Measurements from ENCODE around the gene OVOL1.
A peak's percentile ranks its signal among the peaks of the same experiment; 100 is the strongest.
"Not testable (repeated sequence)": the region's sequence is repeated elsewhere in the genome, so short reads cannot be mapped to it uniquely, and the experiment has no call there.

Gene OVOL1

DNA sequence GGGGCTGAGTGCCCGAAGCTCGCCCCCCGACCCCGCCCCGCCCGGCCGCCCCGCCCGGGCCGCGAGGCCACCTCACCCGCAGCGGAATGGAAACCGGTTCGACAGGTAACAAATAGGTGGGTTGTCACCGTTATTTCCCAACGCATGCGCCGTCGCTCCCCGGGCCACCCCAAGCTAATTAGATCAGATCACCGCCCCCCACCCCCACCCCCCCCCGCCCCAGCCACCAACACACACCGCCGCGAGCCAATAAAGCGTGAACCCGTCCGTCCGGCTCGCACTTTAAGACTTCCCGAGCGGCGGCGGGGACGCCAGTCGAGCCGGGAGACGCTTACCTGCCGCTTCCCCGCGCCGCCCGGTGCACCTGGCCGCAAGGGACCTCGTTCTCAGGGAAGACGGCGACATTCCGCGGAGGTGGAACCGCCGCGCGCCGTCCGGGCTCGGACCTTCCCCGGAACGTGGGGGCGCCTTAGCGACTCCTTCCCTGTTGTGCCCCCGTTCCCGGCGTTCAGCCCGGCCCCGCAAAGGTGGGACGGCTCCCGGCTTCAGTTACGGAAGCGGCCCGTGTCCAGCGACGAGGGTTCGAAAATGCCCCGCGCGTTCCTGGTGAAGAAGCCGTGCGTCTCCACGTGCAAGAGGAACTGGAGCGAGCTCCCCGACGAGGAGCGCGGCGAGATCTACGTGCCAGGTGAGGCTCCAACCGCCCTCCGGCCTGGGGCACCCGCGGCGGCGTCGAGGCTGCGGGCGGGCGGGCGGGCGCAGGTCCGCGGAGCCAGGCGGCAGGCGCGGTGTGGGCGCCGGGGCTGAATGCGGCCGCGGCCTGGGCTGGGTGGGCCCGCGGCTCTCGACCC is at the start of gene OVOL1:
TSS of gene OVOL1 (plus strand) at position 278 of the 851 bp plus-strand sequence. CDS start at position 589, 311 bp downstream.
- peak; percentile 57 for DNase-seq (ENCODE audit: low spot score)

DNA sequence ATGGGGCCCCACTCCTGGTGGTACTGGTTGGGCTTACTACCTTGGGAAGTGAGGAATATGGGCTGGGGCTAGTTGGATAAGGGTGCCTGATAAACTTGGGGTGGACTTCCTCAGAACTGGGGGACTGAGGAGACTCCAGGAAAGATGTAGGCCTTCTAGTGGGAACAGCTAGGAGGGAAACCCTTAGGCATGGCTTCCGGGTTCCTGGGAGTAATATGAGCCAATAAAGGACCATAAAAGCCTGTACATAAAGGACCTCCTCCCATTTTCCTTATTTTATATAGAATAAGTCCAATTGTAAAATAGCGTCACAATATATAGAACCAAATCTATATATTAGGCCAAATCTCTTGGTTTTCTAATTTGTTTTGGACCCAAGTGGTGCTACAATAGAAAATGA is 47.8 kb upstream of the OVOL1 start:
- DNase-seq (ENCODE audit: low spot score): no peak

DNA sequence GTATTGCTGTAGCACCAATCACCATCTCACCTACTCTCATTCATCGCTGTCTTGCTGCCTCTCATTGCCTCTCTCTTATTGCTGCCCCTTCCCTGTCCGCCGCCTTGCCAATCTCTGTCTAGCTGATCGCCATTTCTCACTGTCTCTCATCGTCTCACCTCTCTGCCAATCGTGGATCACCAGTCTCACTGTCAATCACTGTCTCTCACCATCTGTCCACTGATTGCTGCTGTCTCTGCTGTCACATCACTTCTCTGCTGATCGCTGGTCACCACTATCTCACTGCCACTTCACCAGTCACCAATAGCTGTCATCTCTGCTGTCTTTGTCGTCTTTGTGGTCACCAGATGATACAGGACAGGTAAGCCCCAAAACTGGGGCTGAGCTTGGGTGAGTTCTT is 45.7 kb upstream of the OVOL1 start:
- DNase-seq (ENCODE audit: low spot score): no peak

DNA sequence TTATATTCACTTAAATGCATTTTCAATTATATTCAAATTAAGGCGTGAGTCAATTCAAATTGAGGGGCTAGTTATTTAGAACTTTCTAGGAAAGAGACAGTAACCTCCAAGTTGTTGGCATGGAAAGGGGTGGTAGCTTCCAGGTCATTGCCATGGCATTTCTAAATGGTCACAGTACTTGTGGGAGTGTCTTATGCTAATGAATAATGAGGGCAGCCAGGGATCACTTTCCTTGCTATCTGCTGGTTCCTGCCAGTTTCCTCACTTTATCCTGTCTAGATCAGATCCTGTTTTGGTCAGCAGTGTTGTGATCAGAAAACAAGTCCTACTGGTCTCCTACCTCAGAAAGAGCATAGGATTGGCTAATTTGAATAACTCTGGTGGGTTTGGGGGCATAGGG is 44.5 kb upstream of the OVOL1 start:
- no peak for DNase-seq (ENCODE audit: low spot score)

DNA sequence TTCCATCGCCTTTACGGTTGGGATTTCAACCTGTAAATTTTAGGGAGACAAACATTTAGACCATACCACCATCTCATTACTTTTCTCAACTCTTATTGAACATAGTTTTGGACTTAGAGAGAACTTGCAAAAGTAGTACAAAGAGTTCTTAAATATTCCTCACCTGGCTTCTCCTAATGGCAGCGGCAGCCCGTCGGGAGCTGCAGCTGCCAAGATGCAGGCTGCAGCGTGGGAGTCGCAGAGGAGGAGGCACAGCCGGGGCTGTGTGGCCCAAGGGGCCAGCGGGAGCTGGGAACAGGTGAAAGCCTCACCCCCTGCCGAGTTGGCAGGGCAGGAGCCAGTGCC is 43.2 kb upstream of the OVOL1 start:
- DNase-seq (ENCODE audit: low spot score): no peak

DNA sequence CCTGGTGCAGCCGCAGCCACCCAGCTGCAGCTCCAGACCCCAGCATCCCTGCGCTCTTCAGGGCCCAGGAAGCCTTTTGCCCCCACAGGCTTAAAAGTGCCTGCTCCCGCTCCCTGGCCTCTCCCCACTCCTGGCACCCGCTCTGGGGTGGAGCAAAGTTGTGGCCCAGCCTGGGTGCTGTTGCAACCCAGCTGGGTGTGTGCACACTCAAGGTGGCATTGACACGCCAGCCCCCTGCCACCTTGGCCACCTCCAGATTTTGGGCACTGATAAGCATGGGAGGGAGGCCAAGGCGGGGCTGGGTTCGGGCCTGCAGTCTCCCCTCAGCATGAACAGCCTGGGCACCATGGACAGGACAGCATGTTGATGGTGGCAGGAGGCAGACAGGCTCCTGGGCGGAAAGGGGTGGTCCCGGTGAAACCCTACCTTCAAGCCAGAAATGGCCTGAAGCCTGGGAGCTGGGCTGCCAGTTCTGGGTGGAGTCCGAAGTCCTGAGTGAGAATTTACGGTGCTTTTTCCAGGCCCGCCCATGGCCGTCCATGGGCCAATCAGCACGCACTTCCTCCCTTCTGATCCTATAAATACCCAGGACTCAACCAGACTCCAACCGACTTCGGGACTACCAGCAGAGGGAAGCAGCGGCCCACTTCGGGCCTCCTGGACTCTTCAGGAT is 42.7 kb upstream of the OVOL1 start:
- DNase-seq (ENCODE audit: low spot score): no peak

DNA sequence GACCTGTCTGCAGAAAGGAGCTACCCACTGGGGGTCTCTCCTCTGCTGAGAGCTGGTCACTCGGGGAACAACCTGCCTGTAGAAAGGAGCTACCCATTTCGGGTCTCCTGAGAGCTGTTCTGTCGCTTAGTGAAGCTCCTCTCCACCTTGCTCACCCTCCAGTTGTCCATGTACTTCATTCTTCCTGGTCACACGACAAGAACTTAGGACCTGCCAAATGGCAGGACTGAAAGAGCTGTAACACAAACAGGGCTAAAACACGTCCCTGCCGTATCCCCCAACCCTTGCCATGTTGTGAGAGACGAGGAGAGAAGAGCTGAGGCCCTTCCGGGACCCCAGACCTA is 42.2 kb upstream of the OVOL1 start:
- DNase-seq (ENCODE audit: low spot score): no peak

DNA sequence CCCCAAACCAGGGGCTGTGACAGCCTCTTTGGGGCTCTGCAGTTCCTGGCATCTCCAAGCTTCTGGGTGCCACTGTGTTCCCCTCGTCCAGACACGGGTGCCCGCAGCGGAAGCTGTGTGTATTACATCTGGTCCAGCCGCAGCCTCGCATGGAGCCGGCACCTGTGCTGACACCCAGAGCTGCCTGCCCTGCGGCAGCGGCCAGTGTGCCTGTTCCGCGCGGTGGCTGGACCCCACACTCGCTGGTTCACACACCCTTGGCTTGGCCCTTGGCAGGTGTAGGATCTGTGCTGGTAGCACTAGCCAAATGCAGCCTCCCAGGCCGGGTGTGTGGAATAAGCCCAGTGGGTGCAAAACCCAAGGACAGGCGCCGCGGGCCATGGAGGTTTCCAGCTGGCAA is 41.8 kb upstream of the OVOL1 start:
- DNase-seq (ENCODE audit: low spot score): no peak

DNA sequence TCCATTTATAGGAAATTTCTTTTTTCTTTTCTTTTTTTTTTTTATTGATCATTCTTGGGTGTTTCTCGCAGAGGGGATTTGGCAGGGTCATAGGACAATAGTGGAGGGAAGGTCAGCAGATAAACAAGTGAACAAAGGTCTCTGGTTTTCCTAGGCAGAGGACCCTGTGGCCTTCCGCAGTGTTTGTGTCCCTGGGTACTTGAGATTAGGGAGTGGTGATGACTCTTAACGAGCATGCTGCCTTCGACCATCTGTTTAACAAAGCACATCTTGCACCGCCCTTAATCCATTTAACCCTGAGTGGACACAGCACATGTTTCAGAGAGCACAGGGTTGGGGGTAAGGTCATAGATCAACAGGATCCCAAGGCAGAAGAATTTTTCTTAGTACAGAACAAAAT is 24.7 kb upstream of the OVOL1 start:
- DNase-seq (ENCODE audit: low spot score): not testable (repeated sequence)

DNA sequence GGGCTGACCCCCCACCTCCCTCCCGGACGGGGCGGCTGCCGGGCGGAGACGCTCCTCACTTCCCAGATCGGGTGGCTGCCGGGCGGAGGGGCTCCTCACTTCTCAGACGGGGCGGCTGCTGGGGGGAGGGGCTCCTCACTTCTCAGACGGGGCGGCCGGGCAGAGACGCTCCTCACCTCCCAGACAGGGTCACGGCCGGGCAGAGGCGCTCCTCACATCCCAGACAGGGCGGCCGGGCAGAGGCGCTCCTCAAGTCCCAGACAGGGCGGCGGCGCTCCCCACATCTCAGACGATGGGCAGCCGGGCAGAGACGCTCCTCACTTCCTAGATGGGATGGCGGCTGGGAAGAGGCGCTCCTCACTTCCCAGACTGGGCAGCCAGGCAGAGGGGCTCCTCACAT is 24.0 kb upstream of the OVOL1 start:
- DNase-seq (ENCODE audit: low spot score): not testable (repeated sequence)

DNA sequence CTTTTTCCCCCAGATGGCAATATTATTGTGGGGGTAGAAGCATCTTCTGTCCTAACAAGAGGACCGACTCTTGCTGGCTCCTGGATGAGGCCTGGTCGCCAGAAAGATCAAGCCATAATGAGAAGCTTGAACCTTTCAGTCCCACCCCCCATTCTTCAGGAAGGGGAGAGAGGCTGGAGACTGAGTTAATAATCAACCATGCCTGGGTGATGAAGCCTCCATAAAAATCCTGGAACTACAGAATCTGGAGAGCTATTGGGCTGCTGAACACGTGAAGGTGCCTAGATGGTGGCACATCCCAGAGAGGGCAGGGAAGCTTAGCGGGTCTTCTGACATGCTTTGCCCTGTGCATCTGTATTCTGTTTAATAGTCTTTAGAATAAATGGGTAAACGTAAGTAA is 22.4 kb upstream of the OVOL1 start:
- no peak for DNase-seq (ENCODE audit: low spot score)

DNA sequence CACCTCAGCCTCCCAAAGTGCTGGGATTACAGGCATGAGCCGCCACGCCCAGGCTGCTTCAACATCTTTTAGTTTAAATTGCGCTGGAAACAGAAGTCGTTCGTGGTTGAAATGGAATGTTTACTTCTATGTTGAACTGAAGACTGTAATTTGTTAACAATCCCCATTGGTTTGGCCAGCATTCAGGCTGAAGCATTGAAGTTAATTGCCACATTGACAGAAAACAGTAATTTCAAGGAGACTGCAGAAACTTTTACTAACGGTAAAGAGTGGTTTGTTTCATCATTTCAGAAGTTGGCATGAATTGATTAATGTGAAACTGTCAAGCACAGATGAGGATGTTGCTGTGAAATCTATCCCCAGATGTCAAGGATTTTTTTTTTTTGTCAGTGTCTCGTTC is 20.3 kb upstream of the OVOL1 start:
- no peak for DNase-seq (ENCODE audit: low spot score)

DNA sequence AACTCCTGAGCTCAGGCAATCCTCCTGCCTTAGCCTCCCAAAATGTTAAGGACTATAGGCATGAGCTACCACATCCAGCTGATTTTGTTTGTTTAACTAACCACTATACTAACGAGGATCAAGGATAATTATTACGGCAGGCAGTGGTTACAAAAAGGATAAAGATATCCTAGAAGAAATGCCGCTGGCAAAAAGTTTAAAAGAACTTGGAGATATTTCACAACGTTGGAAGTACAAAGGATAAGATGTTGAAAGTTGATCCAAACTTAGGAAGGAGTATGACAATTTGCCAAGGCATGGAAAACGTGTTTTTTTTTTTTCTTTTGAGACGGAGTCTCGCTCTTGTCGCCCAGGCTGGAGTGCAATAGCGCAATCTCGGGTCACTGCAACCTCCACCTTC is 19.5 kb upstream of the OVOL1 start:
- no peak for DNase-seq (ENCODE audit: low spot score)

DNA sequence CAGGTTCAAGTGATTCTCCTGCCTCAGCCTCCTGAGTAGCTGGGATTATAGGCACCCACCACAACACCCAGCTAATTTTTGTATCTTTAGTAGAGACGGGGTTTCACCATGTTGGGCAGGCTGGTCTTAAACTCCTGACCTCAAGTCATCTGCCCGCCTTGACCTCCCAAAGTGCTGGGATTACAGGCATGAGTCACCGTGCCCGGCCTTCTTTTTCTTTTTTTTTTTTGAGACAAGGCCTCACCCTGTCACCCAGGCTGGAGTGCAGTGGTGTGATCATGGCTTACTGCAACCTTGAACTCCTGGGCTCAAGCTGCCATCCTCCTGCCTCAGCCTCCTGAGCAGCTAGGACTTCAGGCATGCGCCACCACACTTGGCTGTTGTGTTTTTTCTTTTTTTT is 19.1 kb upstream of the OVOL1 start:
- not testable (repeated sequence) for DNase-seq (ENCODE audit: low spot score)

DNA sequence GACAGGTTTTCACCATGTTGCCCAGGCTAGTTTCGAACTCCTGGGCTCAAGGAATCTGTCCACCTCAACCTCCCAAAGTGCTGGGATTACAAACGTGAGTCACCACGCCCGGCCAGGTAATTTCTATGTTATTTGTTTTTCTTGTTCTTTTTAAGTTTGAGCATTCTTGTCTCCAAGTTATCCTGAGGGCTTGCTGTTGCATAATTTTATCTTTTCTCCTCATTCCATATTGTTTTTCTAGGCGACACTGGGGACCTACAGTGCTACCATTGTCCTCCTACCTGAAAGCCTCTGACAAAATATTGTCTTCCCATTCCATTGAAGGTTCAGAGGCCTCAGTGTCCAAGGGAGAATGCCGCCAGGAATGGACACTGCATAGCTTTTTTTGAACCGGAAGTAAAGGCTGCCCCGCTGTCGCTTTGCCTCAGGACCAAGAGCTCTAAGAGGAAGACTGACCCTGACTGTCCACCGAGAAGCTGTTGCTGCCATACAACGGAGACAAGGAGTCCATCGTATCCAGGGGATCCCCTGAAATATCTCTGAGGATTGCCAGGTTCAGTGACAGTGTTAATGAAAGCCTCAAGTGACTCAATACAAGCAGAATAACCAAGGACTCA is 15.8 kb upstream of the OVOL1 start:
- DNase-seq (ENCODE audit: low spot score): no peak

DNA sequence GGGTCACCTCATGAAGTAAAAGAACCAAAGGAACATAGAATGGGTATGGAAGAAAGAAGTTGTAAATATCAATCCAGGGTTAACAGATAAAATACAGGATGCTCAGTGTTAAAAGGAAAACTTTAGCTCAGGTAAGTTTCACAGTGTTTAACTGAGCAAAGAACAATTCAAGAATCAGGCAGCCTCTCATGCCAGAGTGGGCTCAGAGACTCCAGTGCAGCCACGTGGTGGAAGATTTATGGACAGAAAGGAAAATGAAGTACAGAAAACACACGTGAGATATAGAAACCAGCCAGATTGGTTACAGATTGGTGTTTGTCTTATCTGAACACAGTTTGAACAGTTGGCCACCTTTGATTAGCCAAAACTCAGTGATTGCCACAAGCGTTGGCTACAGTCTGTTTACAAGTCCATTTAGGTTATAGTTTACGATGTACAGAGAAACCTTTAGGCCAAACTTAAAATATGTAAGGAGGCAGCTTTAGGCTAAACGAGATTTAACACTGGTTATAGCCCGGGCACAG is 15.2 kb upstream of the OVOL1 start:
- DNase-seq (ENCODE audit: low spot score): no peak

DNA sequence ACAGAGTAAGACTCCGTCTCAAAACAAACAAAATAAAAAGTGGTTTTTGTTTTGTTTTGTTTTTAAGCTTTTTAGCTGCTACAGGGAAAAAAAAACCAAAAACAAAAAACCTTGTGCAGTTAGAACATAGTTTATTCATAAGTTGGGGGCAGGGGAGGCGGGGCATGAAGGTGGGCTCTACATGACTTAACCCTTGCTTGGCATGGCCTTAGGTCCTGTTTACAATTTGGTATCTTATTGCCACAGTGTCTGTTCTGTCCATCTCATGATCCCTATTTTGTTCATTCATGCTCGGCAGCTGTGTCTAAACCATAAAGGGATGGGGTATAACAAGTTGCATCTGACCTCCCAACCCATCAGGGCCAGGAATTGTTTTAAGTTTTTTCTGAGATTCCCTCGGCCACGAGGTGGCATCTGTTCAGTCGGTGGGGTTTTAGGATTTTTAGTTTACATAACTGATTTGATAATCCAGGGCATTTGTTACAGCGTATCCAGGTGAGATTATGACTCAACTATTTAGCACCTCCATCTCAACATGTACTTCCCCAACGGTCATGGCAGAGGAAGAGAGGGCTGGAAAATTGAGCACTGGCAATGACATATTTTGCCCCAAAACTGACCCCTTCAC is 13.0 kb upstream of the OVOL1 start:
- DNase-seq (ENCODE audit: low spot score): no peak

DNA sequence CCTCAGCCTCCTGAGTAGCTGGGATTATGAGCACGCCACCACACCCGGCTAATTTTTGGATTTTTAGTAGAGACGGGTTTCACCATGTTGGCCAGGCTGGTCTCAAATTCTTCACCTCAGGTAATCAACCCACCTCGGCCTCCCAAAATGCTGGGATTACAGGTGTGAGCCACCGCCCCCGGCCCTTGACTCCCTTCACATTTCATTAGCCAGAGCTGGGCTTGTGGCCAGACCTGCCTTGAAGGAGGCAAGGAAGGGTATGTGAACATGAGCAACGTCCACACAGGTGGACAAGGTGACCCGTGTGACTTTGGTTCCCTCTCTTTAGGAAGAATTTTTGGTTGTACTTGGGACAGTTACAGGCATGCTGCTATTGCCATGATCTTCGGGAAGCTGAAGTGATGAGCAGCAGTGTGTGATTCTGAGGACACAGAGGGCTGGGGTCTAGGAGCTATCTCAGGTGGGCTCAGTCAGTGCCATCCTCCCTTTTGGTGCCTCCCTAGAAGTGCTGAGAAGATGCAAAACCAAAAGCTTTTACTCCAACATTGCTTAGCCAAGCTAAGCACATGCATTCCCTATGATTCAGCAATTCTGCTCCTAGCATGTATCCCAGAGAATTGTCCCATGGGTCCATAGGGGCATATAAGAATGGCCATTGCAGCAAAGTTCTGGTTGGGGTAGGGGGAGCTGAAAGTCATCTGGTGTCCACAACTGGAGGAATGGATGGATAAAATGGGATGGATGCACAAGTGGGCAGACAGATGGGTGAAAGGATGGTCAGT is 12.1 kb upstream of the OVOL1 start:
- DNase-seq (ENCODE audit: low spot score): no peak

DNA sequence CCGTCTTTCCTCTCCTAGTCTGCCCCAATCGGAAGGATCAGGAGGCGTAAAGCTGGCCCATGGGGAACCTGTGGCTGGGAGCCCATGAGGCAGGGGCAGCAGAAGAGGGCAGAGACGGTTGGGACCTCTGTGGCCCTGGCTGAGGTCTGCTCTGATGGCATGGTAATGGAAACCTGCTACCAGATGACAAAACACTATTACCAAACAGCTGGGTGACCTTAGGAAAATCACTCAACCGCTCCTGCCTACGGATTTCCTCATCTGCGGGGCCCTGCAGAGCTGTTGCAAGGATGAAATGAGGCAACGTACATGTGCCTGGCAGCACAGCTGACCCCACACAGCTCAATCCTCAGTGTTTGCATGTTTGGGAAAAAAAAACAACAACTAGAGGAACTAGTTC is 10.7 kb upstream of the OVOL1 start:
- DNase-seq (ENCODE audit: low spot score): no peak

DNA sequence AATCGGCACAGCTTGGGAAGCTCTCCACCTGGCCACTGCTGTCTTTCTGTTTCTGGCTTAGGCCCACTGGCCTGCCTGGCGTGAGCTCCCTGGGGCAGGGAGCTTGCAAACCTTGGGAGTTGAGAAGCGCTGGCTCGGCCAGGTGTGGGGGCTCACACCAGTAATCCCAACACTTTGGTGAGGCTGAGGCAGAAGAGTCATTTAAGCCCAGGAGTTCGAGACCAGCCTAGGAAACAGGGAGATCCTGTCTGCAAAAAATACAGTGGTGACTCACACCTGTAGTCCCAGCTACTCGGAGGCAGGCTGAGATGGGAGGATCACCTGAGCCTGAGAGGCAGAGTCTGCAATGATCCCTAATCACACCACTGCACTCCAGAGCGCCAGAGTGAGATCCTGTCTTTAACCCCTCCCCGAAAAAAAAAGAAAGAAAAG is 10.1 kb upstream of the OVOL1 start:
- no peak for DNase-seq (ENCODE audit: low spot score)

DNA sequence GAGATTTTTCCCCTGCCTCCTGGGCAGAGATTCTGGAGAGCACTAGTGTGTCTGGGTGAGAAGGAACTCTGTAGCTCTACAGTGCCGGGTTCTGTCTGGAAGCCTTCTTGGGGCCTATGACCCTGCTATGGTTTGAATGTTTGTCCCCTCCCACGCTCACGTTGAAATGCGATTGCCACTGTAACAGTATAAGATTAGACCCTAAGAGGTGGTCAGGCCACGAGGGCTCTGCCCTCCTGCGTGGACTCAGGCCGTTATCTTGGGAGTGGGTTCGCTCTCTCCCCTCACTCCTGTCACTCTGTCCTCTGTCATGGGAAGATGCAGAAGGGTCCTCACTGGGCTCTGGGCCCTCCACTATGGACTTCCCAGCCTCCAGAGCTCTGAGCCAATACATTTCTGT is 9.6 kb upstream of the OVOL1 start:
- DNase-seq (ENCODE audit: low spot score): no peak

DNA sequence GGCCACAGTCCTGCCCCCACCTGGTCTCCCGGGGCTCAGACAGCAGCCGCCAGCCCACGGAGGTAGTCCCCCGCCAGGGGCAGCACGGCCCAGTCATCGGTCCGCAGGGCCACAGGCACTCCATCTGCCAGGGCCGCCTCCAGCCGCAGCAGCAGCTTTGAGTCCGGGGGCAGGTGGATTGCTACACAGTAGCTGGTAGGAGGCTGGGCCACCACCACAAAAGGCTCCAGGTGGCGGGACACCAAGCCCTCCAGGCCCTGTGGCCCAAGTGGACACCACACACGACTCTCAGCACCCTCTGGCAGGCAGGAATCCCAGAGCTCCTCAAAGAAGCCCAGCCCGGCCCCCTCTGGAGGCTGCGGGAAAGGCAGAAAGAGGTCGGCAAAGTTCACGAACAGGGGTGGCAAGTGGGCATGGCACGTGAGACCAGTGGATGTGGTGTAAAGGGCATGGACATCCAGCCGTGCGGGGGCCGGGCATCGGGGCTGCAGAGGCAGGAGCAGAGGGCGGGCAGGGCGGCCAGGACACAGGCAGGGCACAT is 9.0 kb upstream of the OVOL1 start:
- no peak for DNase-seq (ENCODE audit: low spot score)

Data from left forelimb (tissue), 1 donor.